Stimulated activated CD8-positive, alpha-beta memory T cell treated with anti-CD3 and anti-CD28 coated beads, Interleukin-12 subunit alpha, Interleukin-12 subunit beta, amount 100 ng/mL, for 24 hours (primary cell): ENCODE data around the gene IRF4.

Experiments
- DNase-seq: peaks from one replicate; pipeline ENCODE4 v3.0.0-alpha.2; 2020; ENCODE audit errors: extremely low read depth

IRF4 gene

DNA sequence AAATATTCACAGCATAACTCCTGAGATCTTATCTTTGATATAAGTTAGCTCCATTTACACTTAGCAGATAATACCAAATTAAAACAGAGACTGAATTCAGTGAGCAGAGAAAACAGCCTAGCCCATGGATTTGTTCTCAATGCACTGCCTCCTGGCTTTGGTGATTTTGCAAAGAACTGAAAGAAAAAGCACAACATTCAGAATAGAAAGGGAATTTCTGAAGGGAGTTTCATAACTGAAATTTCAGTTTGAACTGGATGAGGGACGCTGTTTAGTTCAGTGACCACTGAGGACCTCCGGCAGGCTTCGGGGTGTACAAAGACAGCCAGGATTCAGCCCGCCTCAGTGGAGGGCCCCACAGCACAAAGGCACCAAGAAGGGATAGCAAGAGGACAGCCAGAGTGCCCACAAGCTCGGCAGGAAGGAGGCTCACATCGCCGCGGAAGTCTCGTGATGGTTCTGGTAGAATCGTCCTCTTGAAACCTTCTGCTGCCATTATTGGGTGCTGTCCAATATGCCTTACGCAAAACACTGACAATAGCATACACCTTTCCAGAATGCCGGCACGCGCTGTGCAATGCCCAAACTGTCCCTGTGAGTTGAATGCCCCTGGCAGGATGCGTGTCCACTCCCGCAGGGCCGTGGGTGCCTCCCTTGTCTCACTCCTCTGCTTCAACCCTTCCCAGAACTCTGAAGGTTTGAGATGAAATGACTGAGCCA, 9.7 kb upstream of the IRF4 start:
- DNase-seq, result no peak

DNA sequence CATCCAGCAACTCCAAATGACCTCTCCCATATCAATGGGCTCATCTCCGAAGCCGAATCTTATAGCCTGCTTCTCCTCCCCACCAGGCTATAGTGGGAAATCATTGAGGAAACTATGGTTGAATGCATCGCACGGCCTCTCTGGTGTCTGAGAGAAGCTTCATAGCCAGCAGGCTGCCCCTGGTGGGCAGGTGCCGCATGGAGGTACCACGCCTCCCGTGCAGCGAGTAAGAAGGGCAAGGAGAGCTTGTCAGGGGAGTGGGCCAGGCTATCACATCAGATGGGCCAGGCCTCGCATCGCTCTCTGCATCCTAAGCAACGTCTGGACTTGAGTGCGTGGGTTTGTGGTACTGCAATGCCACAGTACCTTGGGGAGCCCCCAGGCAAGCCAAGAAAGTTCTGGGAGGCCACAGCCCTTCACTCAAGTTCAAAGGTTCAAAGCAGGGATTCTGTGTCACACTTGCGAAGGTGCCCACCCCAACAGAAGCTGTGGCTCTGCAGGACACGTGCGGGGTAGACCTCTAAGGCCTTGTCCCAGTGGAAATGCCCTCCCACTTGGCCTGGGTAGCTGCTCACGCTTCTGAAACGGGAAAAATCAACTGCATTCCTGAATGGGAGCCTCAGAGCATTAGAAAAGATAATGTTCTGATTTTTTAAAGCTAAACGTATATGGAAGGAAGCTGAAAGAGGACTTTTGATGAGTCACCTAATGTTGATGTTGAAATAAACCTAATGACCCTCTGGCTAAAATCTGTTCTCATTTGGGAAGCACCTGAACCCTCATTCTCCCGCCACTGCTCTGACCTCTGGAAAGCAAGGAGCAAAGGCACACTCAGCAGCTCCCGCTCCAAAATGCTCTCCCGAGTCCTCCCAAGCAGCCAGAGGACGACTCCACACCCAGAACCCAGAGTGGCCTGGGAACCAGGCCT, 8.4 kb upstream of the IRF4 start:
- DNase-seq, result no peak

DNA sequence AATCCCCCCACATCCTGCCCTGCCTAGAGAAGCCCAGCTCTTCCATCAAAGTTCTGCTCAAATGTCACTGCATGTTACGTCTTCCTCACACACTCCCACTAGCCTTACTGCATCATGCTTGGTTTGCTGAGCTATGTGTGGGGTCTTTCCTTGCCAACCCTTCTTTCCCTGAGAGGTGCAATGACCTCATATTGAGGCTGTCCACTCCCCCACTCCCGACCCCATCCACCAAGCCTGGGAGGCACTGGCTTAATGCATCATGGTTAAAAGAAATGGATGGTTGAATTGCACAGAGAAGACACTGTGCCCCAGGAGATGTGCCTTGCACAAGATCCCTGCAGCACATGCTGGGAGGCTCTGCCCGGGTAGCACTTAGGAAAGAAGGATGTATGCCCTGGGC, 7.7 kb upstream of the IRF4 start:
- DNase-seq, result no peak

DNA sequence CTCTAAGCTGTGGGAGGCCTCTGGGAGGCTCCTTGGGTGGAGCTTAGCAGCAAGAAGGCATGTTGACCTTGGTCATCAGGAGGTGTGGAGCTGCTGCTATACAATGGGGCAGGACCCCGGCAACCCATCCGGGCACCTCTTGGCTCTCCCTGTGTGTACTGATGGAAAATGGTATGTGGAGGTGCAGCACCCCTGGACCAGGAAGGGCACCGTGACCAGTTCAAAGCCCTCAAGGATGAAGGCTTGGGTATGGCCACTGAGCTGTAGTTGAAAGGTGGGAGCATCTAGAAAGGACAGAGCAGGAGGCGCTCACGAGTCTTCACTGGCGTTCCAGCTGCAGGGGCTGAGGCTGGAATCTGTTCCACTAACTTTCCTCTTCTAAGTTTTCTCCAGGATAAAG, 6.7 kb upstream of the IRF4 start:
- no peak for DNase-seq

DNA sequence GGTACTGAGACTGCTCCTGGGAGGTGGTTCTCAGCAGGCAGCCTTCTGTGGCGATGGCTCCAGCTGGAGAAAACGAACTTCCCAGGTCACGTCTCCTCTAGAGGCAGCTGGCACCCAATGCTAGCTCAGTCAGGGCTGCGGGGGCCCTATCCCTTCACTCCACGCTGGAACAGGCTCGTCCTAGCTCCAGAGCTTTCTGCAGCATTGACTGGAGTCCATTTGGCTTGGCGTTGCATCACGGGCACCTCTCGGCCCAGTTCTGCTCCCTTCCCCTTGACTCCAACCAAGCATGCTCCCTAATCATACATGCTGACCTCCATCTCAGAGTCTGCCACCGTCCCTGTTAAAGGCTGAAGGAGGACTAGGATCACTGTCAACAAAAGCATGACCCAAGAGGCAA, 5.9 kb upstream of the IRF4 start:
- no peak for DNase-seq

DNA sequence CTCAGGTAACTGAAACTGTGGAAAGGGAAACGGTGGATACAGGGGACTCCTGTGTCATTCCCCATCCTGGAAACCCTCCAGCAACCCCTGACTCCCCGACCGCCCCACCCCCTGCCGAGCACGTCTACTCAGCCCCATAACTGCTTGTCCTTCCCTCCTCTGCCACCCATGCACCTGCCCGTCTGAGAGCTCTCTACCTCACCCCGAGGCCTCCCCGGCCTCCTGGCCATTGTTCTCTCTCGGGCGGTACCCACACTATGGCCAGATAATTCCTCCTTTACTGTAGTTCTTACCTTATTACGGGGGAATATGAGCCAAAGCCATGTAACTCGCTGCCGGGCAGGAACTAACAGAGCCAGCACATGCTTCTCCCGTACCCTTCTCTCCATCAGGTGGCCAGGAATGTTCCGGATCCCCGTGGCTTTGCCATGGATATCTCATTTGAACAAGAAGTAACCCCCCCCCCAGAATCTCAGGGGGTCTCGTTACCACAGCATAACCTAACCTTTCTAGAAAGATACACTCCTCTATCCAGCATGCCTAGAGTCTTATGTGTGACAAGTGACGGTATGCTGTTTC, 4.8 kb upstream of the IRF4 start:
- DNase-seq, result no peak

DNA sequence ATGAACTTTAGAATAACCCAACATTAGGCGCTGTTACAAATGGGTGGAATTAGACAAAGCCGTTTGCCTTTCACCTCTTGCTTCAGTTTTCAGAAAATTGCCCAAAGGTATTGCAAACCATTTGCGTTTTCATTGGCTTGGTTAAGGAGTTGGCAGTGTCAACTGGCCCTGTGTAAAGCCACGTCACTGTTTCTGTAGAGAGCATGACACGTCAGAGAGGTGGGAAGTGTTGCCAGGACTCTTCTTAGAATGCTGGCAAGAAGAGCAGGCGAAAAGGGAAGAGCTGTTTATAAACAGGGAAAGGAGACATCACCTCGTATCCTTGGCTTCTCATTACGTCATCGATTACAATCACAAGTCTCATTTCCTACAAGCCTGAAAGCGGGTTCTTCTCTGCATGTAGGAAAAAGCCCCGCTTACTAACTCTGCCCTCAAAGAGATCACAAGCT, 4.2 kb upstream of the IRF4 start:
- DNase-seq, result no peak

DNA sequence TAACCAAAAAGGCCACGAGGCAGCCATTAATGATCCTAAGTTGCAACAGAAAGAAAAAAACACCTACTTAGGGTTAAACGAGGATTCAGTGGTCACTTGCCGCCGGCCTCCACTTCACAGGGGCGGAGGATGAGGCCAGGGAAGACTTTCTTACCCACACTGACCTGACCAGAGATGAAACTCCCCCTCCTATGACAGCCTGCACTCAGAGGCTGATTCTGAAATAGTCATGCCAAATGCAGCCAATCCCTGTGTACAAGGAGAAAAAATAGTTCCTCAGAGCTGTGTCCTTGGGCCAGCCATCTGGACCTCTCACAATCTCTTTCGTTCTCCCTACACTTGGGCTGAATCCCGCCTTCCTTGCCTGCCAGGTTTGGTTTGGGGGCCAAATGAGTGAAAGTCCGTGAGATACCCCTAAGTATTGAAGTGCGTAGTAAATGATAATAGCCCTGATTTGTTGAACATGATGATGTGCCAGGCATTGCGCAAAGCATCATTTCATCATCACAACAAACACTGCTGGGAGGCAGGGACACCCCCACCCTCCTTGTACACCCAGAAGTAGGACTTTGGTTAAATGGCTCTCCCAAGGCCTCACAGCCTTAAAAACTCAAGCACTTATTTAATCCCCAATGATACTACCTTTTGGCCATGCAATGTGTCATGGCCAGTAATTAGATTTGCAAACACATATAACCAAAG, 3.2 kb upstream of the IRF4 start:
- DNase-seq, result no peak

DNA sequence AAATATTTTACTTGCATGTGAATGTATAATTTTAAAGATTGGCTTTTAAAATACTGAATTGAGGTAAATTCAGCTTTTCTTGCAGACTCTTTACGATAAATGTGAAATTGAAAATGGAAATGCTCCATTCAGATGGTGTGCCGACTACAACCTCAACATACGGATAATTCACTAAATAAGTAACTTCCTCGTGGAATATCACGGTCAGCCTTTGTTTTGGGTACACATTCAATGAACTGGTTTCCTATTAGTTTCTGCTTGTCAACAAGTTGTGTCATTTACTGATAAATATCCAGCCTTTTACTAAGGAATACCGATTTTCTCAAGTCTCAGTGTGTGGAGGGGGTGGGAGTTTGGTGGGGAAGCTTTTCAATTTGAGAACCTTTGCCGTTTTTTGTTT, 2.4 kb upstream of the IRF4 start:
- no peak for DNase-seq

DNA sequence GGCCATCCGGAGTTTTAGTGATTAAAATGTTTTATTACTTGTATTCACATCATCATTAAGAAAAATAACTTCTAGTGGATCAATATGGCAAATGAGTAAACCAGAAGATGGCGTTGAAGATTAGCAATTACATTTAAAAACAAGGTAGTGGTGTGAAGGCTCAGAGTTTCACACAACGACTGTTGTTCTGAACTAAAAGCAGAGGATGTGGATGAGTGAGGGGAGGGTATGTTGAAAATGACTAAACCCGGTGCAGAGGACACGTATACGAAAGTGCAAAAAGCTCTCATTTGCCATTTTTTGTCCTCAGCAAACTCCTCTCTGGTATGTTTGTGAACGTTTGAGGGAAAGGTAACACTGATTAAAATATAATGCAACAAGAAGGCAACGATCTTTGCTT, 1.9 kb upstream of the IRF4 start:
- no peak for DNase-seq

DNA sequence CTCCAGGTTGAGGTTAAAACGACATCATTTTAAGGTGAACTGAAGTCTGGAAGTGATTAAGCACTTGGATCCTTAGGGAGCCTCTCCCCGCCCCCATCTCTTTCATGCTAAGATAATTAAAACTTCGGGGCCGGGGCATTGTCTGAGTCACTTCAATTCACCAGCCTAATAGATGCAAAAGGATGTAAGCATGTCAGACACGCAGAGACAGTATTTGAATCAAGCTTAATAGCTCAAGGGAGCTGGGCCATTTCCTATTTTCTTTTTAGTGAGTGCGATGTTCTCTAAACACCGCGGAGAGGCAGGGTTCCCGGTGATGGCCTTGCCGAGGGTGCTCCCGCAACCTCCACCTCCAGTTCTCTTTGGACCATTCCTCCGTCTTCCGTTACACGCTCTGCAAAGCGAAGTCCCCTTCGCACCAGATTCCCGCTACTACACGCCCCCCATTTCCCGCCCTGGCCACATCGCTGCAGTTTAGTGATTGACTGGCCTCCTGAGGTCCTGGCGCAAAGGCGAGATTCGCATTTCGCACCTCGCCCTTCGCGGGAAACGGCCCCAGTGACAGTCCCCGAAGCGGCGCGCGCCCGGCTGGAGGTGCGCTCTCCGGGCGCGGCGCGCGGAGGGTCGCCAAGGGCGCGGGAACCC, 516 bp upstream of the IRF4 start:
- DNase-seq, result no peak

DNA sequence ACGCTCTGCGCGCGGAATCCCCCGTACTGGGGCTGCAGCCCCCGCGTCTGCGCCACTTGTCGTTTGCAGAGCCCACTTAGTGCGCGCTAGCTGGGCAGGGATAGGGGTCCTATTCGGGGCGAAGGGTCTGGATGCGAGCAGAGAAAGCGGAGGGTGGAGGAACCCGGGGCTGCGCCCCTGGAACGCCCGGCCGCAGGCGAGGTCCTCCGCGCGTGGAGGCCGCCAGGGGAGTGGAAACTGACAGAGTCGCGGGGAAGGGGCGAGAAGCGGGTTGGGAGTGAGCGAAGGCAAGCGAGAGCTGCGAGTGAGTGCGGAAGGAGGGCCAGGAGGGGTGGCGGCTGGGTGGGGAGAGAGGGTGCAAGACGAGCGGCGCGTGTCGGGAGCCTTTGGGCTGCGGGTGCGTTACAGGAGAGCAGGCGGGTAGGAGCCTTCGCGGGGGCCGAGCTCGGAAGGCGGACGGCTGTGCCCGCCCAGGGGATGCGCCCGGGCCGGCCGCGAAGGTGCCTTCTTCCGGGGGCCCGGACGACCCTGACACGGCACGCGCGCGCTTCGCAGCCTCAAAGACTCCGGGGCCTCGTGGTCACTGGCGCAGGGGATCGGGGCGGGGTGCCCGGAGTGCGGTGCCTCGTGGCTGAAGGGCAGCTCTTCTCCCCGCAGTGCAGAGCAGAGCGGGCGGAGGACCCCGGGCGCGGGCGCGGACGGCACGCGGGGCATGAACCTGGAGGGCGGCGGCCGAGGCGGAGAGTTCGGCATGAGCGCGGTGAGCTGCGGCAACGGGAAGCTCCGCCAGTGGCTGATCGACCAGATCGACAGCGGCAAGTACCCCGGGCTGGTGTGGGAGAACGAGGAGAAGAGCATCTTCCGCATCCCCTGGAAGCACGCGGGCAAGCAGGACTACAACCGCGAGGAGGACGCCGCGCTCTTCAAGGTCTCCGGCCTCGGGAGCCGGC, 1.2 kb downstream of the IRF4 start:
- no peak for DNase-seq

DNA sequence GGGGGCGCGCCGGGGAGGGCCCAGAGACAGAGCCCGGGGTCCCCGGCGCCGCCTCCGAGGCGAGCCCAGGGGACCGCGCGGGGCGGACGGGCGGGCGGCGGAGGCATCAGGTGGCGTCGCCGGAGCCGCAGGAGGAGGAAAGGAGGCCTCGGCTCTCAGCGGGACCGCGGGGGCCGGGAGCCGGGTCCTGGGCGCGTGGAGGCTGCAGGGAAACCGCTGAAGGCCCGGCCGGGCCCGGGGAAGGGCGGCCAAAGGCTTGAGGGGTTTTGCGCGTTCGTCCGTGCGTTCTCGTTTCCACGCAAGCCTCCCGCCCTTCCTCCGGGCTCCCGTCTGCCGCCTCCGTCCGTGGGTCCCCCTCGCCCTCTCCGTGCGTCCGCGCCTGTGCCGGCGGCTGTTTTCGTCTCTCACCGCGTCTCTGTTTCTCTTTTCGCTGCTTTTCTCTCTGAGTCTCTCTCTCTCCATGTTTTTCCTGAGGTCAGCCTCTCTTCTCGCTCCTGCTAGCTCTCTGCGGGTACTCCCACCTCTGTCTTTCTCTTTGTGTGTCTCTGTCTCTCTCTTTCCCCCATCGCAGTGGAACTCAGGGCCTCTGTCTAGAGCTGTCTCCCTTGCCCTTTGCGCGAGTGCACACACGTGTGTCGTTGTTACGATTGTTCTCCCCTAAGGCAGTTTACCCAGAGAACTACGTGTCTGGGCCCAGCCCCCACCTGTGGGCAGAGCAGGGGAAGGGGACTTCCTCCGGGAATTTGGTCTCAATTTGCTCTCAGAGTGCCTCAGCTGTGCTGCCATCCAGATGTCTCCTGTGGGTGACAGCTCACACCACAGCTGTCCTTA, 2.1 kb downstream of the IRF4 start:
- no peak for DNase-seq

DNA sequence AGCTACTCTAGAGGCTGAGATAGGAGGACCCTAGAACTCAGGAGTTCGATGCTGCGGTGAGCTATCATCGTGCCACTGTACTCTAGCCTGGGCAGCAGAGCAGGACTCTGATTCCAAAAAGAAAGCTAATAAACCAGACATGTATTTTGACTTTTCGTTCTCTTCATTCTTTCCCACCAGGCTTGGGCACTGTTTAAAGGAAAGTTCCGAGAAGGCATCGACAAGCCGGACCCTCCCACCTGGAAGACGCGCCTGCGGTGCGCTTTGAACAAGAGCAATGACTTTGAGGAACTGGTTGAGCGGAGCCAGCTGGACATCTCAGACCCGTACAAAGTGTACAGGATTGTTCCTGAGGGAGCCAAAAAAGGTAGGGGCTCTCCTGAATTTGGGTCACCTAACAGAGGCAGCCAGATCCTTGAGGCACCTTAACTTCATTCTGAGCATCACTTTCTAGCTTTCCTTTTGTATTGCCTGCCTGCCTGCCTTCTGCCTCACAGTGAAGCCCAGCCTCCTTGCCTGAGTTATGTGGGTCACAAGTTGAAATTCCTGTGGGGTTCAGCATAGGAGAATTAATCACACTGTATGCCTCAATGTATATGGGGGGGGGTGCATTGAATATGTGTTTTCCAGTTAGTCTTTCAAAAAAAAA, 3.2 kb downstream of the IRF4 start:
- DNase-seq, result no peak

DNA sequence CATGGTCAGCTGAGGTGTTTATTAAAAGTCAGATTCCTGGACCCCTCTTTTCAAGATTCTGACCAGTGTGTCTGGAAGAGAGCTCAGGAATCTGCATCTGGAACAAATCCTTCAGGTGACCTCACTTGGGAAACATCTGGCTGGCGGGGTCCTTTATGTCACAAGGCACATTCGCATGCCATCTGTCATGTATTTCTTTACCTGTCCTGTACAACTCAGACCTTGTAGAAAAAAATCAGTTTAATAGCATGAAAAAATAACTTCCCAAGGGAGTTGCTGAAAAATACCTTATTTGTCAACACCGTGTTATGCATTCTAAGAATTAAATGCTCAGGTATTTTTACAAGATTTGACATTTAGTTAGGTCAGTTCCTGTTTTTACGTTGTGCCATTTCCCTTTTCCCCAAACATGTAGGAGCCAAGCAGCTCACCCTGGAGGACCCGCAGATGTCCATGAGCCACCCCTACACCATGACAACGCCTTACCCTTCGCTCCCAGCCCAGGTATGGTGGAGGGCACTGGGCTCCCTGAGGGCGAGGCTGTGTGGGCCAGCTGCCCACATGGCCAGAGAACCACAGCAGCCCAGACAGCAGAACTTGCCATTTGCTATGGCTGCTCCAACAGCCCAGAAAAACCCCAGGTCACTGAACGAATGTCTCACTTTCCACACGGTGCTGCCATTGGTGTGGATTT, 4.0 kb downstream of the IRF4 start:
- DNase-seq, result no peak

DNA sequence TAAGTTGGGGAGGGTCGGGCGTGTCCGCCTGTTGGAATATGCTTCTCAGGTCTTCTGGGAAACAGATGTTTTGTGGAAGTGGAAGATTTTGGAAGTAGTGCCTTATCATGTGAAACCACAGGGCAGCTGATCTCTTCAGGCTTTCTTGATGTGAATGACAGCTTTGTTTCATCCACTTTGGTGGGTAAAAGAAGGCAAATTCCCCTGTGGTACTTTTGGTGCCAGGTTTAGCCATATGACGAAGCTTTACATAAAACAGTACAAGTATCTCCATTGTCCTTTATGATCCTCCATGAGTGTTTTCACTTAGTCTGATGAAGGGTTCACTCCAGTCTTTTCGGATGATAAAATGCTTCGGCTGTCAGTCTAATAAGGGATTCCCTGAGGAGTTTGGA, 4.6 kb downstream of the IRF4 start:
- DNase-seq, result no peak

DNA sequence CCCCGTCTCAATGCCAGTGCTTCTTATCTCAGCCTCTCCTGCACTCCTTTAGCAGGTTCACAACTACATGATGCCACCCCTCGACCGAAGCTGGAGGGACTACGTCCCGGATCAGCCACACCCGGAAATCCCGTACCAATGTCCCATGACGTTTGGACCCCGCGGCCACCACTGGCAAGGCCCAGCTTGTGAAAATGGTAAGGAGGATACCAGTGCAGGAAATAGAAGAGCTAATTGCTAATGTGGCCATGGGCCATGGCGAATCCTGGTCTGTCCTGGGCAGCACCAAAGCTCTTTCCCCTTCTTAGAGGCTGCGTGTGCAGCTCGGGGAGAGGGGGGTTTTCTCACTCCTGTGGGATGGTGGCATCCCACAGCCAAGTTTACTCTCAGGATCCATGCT, 5.5 kb downstream of the IRF4 start:
- no peak for DNase-seq

DNA sequence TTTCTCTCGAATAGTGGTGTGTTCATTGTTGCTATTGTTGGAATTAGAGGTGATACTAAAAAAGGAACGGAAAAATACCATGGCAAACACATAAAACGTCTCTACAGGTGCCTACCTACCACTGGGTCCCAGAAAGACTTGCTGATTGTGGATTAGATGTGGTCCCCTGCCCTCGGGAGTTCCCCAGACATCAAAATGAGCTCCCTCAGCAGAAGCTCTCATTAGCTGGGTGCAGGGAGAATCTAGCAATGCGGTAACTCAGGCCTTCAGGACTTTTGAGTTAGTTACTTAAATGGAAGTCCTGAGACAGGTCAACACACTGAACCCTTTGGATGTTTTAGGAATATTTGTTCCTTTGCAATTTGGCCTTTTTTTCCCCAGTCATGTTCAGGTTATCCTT, 6.1 kb downstream of the IRF4 start:
- no peak for DNase-seq

DNA sequence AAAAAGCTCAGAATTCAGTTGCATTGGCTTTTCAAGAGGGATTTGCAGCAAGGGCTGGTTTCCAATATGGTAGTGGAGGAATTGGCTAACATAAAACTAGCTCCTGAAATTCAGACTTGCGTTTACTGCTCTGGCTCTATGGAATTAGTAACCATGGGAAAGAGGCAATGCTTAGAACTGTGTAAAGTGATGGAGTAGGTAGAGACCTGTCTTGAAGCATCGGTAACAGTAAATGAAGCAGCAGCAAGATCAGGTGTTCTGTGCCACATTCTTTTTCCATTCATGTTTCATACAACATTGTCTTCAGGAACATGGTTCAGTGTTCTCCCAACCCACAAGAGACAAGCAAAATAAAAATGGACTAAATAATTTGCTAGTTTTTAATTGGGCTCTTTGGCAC, 6.5 kb downstream of the IRF4 start:
- no peak for DNase-seq
